Osteocyte (in vitro differentiated cells): ENCODE results near the gene TTYH3. TPM values are rescaled to one million over a fixed set of nuclear protein-coding genes. Genes with fewer than 3 reads are reported as not detected.

Source experiments
- DNase-seq: peaks from one replicate; pipeline ENCODE4 v3.0.0; 2021; ENCODE audit warnings: mixed read lengths; ENCODE audit not compliant: unreplicated experiment; ENCODE audit errors: extremely low spot score
- H3K27ac Mint-ChIP-seq: one replicate; pipeline ENCODE4 v1.8.0; 2021; ENCODE audit warnings: mild to moderate bottlenecking, mixed read lengths; ENCODE audit not compliant: unreplicated experiment
- H3K27me3 Mint-ChIP-seq: one replicate; pipeline ENCODE4 v1.8.0; 2021; ENCODE audit warnings: mixed read lengths; ENCODE audit not compliant: unreplicated experiment
- H3K36me3 Mint-ChIP-seq: one replicate; pipeline ENCODE4 v1.8.0; 2021; ENCODE audit warnings: mixed read lengths; ENCODE audit not compliant: unreplicated experiment
- H3K4me1 Mint-ChIP-seq: one replicate; pipeline ENCODE4 v1.8.0; 2021; ENCODE audit warnings: mixed read lengths; ENCODE audit not compliant: unreplicated experiment
- H3K4me3 Mint-ChIP-seq: one replicate; pipeline ENCODE4 v1.8.0; 2021; ENCODE audit warnings: mild to moderate bottlenecking, moderate library complexity, mixed read lengths; ENCODE audit not compliant: unreplicated experiment
- H3K9me3 Mint-ChIP-seq: one replicate; pipeline ENCODE4 v1.8.0; 2021; ENCODE audit warnings: mixed read lengths; ENCODE audit not compliant: unreplicated experiment
- CTCF ChIP-seq: fragments of 200-600 bp; sonication (generic); IDR thresholded peaks from 2 replicates; pipeline ENCODE4 v1.5.0; 2021; ENCODE audit warnings: antibody characterized with exemption, mild to moderate bottlenecking, moderate library complexity
- total RNA-seq: library from RNA; stranded (reverse); gene quantifications from 2 replicates; pipeline ENCODE4 v1.2.1, GENCODE V29; 2021

TTYH3 gene
- total RNA-seq, 1 donor from 2014 or later, result 376 TPM

GRCh38 chr7:2705371-2706096, 73.7 kb downstream of the TTYH3 start:
- Mint-ChIP-seq H3K27me3 (no peaks in the 10 kb centered on the region), H3K4me1 (no peaks in the 10 kb centered on the region), H3K36me3 (no peaks in the 10 kb centered on the region), H3K4me3 (no peak overlapping the region), H3K27ac (no peak overlapping the region), H3K9me3 (no peaks in the 10 kb centered on the region)
- no peak for TF ChIP-seq CTCF
- DNase-seq, result no peak

DNA sequence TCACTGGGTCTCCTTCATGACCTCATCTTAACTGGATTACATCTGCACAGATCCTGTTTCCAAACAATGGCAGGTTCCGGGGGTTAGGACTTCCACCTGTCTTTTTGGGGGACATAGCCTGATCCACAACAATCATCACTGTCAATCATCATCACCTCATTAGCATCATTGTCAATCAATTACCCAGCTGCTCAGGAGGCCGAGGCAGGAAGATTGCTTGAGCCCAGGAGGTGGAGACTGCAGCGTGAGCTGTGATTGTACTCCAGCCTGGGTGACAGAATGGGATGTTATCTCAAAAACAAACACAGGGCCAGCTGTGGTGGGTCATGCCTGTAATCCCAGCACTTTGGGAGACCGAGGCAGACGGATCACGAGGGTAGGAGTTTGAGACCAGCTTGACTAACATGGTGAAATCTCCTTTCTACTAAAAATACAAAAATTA, 74.9 kb downstream of the TTYH3 start:
- H3K4me1 Mint-ChIP-seq, result no peaks in the 10 kb centered on the region
- H3K27me3 Mint-ChIP-seq, result no peaks in the 10 kb centered on the region
- no peak for DNase-seq
- TF ChIP-seq CTCF, result no peak
- H3K9me3 Mint-ChIP-seq, result no peaks in the 10 kb centered on the region
- H3K36me3 Mint-ChIP-seq, result peaks cover 4% of the 10 kb centered on the region
- no peak overlapping the region for H3K4me3 Mint-ChIP-seq
- H3K27ac Mint-ChIP-seq, result no peak overlapping the region

DNA sequence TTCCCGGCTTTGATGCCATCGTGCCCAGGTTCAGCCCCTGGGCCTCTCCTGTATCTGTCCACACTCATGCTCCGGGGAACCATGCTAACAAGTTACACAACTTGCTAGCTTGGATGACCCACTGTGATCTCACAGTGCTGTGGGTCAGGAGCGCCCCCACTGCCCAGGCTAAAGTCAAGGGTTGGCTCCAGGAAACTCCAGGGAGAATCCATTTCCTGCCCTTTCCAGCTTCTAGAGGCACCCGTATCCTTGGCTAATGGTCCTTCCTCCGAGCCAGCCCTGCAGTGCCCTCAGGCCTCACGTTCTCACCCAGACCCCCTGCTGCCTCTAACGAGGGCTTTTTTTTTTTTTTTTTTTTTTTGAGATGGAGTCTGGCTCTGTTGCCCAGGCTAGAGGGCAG, 75.7 kb downstream of the TTYH3 start:
- Mint-ChIP-seq H3K4me3 (no peak overlapping the region), H3K27ac (no peak overlapping the region), H3K27me3 (no peaks in the 10 kb centered on the region), H3K4me1 (peaks cover 2% of the 10 kb centered on the region), H3K36me3 (peaks cover 4% of the 10 kb centered on the region), H3K9me3 (no peaks in the 10 kb centered on the region)
- DNase-seq, result no peak
- no peak for TF ChIP-seq CTCF

DNA sequence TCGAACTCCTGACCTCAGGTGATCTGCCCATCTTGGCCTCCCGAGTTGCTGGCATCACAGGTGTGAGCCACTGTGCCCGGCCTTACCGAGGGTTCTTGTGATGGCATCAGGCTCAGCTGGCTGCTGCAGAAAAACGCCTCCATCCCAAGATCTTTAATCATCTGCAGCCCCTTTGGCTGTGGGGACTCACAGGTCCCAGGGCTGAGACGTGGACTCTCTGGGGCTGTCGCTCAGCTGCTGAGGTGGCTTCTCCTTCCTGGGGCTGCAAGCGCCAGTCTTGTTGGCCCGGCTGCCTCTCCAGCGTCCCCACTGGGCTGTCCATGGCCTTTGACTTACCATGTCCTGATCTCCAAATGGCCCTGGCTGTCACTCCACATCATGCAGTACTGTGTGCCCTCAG, 76.3 kb downstream of the TTYH3 start:
- no peak for DNase-seq
- TF ChIP-seq CTCF, result no peak
- Mint-ChIP-seq H3K27ac (no peak overlapping the region), H3K4me1 (peaks cover 2% of the 10 kb centered on the region), H3K9me3 (no peaks in the 10 kb centered on the region), H3K36me3 (peaks cover 4% of the 10 kb centered on the region), H3K27me3 (no peaks in the 10 kb centered on the region), H3K4me3 (no peak overlapping the region)

GRCh38 chr7:2708547-2709310, 76.9 kb downstream of the TTYH3 start:
- H3K4me3 Mint-ChIP-seq, result no peak overlapping the region
- H3K4me1 Mint-ChIP-seq, result peaks cover 6% of the 10 kb centered on the region
- DNase-seq, result no peak
- no peak for TF ChIP-seq CTCF
- peaks cover 4% of the 10 kb centered on the region for H3K36me3 Mint-ChIP-seq
- H3K27ac Mint-ChIP-seq, result no peak overlapping the region
- H3K27me3 Mint-ChIP-seq, result no peaks in the 10 kb centered on the region
- no peaks in the 10 kb centered on the region for H3K9me3 Mint-ChIP-seq
